Glutamatergic neuron (in vitro differentiated cells): ENCODE data around the gene OLFML3. TPM values are rescaled to one million over a fixed set of nuclear protein-coding genes. Genes with fewer than 3 reads are reported as not detected.

Experiments used
- DNase-seq: peaks from one replicate; pipeline ENCODE4 v3.0.0; 2022
- H3K27ac Mint-ChIP-seq: one replicate; pipeline ENCODE4 v1.8.0; 2020; ENCODE audit warnings: mild to moderate bottlenecking, mixed read lengths, inconsistent platforms; ENCODE audit not compliant: unreplicated experiment
- H3K27me3 Mint-ChIP-seq: one replicate; pipeline ENCODE4 v1.8.0; 2020; ENCODE audit warnings: mild to moderate bottlenecking, moderate library complexity, mixed read lengths, inconsistent platforms; ENCODE audit not compliant: unreplicated experiment
- H3K36me3 Mint-ChIP-seq: one replicate; pipeline ENCODE4 v1.8.0; 2020; ENCODE audit warnings: mild to moderate bottlenecking, mixed read lengths, inconsistent platforms; ENCODE audit not compliant: unreplicated experiment
- H3K4me1 Mint-ChIP-seq: one replicate; pipeline ENCODE4 v1.8.0; 2020; ENCODE audit warnings: mild to moderate bottlenecking, low read depth, mixed read lengths, inconsistent platforms; ENCODE audit not compliant: unreplicated experiment
- H3K4me3 Mint-ChIP-seq: one replicate; pipeline ENCODE4 v1.8.0; 2020; ENCODE audit warnings: mild to moderate bottlenecking, mixed read lengths, inconsistent platforms; ENCODE audit not compliant: unreplicated experiment
- H3K9me3 Mint-ChIP-seq: one replicate; pipeline ENCODE4 v1.8.0; 2020; ENCODE audit warnings: mild to moderate bottlenecking, moderate library complexity, mixed read lengths, inconsistent platforms; ENCODE audit not compliant: unreplicated experiment
- CTCF ChIP-seq: fragments of 200-600 bp; sonication (generic); IDR thresholded peaks from one replicate; pipeline ENCODE4 v1.5.0; 2021; ENCODE audit not compliant: partially characterized antibody, unreplicated experiment
- long read RNA-seq: library from polyadenylated mRNA; unstranded; transcript quantifications from one replicate; pipeline ENCODE4 v2.0.0, GENCODE V29; 2020; ENCODE audit not compliant: unreplicated experiment
- total RNA-seq: library from RNA; stranded (reverse); fragmentation: NEBNext Ultra II Directional; extraction: Animal tissue kit (Norgen Biotek cat#: 25700); gene quantifications from one replicate; pipeline ENCODE4 v1.2.1, GENCODE V29; 2021; ENCODE audit not compliant: unreplicated experiment

OLFML3 gene
- 2.9 TPM for total RNA-seq
- long read RNA-seq: 0 reads

GRCh38 chr1:113978863-113979702 lies at the start of gene OLFML3:
Gene OLFML3, plus strand, starts transcription at chr1:113979474. Its CDS starts 43 bp downstream, at chr1:113979517.
- H3K4me1 Mint-ChIP-seq: peaks cover 43% of the 10 kb centered on the region

GRCh38 chr1:113929750-113930498 lies 49.4 kb upstream of the OLFML3 start:
- Mint-ChIP-seq H3K9me3 (peaks cover 6% of the 10 kb centered on the region), H3K4me3 (peak overlapping the region; percentile 90), H3K27me3 (peaks cover 13% of the 10 kb centered on the region), H3K4me1 (peaks cover 19% of the 10 kb centered on the region), H3K27ac (peak overlapping the region; percentile 70), H3K36me3 (no peaks in the 10 kb centered on the region)
- peak; percentile 61 for DNase-seq
- TF ChIP-seq CTCF: no peak

More at GRCh38 chr1:113978863-113979702, at the start of gene OLFML3:
- Mint-ChIP-seq H3K4me3 (peak within 1 kb of the TSS; percentile 83), H3K27ac (peak within 1 kb of the TSS; percentile 92), H3K36me3 (no peaks in the 10 kb centered on the region), H3K27me3 (peaks cover 14% of the 10 kb centered on the region), H3K9me3 (peaks cover 2% of the 10 kb centered on the region)
- DNase-seq: peak; percentile 82
- peak; percentile 58 for TF ChIP-seq CTCF

- peak overlapping the region; percentile 90 for H3K4me3 Mint-ChIP-seq
- peaks cover 6% of the 10 kb centered on the region for H3K9me3 Mint-ChIP-seq
- H3K4me1 Mint-ChIP-seq: peaks cover 19% of the 10 kb centered on the region
- peak overlapping the region; percentile 70 for H3K27ac Mint-ChIP-seq
- no peaks in the 10 kb centered on the region for H3K36me3 Mint-ChIP-seq
- H3K27me3 Mint-ChIP-seq: peaks cover 12% of the 10 kb centered on the region
- no peak for TF ChIP-seq CTCF
- no peak for DNase-seq
These were observed 48.6 kb upstream of the OLFML3 start for GRCh38 chr1:113930499-113931161.

- Mint-ChIP-seq H3K9me3 (peaks cover 6% of the 10 kb centered on the region), H3K36me3 (no peaks in the 10 kb centered on the region), H3K27ac (no peak overlapping the region), H3K27me3 (peaks cover 12% of the 10 kb centered on the region), H3K4me3 (peak overlapping the region; percentile 90), H3K4me1 (peaks cover 19% of the 10 kb centered on the region)
- TF ChIP-seq CTCF: no peak
- DNase-seq: no peak
These were observed 47.8 kb upstream of the OLFML3 start for GRCh38 chr1:113931451-113931851.
